GM21786 (cell line): ENCODE results near the gene OTOP3.
"Not testable (repeated sequence)": the region's sequence is repeated elsewhere in the genome, so short reads cannot be mapped to it uniquely, and the experiment has no call there.

Source experiments
- ATAC-seq: cut with Tn5 transposase; IDR thresholded peaks from one replicate; pipeline ENCODE4 v1.9.1; 2021; ENCODE audit not compliant: unreplicated experiment

OTOP3 gene

DNA sequence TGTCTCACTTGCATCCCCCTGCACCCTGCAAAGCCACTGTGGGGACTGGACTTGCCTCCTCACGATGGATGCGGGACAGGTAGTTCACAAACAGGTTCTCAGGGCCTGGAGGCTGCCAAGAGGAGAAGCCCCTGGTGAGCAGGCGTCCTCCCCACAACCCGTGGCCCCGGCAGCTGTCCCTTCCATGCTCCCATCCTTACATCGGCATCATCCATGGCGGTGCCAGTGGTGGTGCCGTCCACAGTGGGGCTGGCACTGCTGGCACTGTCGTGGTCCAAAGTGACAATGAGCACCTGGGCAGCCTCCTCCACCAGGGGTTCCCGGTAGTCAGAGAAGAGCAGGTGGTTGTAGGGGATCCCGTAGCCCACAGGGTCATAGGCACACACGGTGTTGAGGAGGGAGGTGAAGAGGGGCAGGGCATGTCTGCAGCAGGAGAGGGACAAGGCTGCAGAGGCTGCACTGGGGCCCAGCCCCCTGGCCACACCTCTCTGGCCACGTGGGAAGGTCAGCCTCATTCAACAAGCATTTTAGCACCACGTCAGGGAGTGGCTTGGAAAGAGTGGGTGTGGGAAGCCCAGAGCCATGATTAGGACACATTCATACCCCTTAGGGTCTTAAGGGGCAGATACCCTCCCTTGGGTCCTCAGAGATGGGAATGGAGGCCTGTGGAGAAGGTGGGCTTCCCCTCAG lies 24.3 kb downstream of the OTOP3 start:
- ATAC-seq: no peak

DNA sequence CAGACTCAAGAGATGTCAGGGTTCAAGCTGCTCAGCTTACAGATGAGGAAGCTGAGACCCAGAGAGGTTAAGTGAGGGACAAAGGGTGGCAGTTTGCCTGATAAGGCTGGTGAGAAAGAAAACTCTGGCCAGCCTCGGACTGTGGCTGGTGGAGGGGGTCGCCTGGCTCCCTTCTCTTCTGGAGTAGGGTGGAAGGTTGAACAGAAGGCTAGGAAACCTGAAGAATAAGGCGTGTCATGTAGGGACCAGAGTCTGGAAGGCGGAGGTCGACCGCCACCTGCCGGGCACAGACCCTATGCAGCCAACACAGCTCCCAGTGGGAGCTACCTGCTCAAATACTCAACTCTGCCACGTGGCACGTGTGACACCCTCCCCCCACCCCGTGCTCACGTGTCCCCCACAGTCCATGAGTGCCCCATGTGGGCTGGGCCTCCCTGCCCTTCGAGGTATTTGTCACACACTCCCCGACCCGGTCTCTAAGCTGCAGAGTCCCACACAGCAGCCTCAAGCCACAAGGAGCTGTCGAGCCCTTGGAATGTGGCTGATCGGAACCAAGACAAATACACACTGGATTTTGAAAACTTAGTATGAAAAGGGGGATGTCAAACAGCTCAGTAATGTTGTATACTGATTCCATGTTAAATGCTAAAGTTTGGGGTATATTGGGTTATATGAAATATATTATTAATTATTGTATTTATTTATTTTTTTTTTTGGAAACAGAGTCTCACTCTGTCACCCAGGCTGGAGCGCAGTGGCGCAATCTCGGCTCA lies 25.1 kb downstream of the OTOP3 start:
- ATAC-seq: no peak

DNA sequence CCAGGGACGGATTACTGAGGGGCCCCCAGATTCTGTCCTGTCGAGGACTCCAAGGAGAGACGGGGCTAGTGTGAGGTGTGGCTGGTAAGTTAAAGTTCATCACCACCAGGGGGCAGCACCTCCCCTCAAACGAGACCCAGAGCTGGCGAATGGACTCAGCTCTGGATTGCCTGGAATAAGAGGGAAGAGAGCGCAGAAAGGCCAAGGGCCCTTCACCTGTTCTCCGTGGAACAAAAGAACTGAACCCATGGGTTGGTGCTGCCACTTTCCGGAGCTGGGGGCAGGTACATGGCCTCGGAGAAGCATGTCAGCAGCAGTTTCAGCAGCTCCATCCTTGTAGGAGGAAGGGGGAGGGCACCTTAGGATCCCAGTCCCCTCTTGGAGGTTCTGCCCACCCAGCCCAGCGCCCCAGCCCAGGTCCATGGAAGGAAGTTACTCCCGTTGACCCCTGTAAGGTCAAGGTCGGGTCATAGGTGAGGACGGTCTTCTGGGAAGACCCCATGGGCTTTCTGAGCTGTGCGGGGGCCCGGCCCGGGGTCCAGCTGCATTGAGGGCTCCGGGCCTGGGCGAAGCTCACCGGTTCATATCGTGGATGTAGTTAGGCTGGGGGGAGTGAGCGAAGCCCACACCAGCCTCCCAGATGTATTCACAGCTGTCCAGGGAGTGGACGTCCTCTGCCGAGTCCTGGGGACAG lies 26.1 kb downstream of the OTOP3 start:
- peak; percentile 54 for ATAC-seq

DNA sequence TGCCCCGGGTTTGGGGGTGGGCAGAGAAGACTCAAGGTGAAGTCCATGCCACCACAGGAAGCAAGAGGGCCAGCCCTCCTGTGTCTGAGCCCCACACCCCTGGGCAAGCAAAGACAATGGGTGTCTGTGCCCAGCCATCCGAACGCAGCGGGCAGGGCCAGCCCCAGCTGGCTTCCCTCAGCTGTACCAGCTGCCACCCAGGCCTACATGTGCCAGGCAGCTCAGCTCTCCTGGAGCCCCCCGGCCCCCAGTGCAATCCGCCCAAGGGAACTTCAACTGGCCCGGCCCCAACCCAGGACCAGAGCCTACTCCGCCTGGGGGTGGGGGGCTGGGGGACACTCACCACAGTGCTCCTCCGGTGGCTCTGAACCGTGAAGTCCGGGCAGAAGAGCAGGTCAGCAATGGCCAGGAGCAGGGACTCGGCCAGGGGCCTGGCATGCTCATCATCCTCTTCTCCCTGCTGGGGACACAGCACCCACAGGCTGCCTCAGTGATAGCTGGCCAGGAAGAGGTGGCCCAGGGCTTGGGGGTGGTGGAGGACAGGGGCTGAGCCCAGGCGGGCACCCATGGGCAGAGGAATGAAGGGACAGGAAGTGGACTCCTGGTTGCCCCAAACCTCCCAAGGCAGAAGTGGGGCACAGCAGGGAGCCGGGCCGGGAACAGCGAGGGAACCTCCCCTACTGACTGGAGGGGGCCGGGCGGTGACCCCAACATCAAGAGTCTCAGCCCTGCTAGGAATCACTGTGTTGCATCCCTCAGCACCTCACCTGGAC lies 27.1 kb downstream of the OTOP3 start:
- no peak for ATAC-seq

DNA sequence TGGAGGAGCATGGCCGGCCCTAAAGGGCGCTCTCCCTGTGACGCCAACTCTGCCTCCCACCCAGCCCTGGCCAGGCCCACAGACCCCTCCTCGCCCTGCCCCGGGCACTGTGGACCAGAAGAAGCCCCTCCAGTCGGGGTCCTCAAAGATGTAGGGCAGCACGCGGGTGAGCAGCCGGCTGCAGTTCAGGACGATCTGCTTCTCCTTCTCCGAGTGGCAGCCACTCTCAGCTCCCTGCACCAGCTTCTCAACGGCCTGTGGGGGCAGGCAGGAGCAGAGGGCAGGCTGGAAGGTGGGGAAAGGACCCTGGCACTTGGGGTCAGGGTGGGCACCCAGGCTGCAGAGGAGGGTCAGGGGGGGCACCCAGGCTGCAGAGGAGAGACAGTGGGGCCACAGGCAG lies 28.0 kb downstream of the OTOP3 start:
- no peak for ATAC-seq

DNA sequence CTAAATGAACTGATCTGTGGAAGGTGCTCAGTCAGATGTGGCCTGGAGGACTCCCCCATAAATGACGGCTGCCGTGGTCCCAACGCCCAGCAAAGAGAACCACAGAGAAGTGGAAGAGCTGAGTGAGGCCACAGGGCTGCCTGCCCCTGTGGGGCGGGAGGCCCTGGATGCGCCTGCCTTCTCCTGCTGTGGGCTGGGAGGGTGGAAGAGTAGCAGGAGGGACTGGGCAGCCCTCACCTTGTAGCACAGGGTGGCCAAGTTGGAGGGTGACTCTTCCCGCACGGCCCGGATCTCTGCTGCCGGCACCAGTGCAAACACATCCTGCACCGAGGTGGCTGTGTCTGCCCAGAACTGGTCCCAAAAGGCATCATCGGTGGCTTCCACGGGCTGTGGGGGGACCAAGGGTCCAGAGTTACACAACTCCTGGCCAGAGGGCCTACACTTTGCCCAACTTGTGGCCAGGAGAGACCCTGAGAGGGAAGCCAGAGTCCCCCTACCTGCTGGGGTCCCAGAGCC lies 28.6 kb downstream of the OTOP3 start:
- no peak for ATAC-seq

DNA sequence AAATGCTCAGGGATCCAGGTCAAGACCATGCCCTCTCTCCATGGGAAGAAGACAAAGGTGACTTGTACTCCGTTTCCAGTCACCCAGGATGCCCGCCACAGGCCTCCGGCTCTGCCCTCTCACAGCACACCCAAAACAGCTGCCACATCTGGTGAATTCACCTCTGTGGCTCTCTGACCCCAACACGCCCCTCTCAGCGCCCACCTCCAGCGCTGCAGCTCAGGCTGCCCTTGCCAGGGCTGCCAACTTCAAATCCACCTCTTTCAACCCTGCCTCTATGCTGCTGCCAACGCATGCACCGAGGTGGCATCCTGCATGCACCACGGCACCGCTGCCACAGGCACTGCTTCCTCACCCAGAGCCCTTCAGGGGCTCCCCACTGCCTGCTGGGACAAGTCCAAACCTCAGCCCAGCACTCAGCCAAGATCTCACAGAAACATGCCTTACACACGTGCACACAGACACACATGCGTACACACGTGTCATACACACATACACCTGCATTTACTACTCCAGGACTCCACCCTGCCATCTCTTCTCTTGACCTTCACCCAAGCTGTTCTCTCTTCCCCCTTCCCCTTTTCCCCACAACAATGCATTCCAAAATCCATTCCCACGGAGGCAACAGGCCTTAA lies 29.4 kb downstream of the OTOP3 start:
- no peak for ATAC-seq

DNA sequence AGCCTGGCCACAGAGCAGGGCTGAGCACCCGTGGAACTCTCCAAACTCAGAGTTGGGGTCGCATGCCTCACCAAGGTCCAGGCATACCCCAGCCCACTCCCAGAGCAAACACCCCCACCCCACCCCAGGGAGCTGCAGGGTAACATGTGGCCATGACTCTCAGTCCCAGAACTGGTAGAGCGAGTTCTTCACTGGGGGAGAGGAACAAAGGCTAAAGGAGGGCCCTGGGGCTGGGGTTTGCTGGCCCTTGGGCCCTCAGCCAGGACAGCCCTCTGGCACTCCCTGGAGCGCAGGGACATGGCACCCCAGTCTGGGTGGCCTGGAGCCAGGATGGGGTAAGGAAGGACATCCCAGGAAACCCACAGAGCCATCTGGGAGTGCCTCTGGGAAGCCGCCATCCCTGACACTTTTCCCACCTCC lies 32.7 kb downstream of the OTOP3 start:
- ATAC-seq: no peak

DNA sequence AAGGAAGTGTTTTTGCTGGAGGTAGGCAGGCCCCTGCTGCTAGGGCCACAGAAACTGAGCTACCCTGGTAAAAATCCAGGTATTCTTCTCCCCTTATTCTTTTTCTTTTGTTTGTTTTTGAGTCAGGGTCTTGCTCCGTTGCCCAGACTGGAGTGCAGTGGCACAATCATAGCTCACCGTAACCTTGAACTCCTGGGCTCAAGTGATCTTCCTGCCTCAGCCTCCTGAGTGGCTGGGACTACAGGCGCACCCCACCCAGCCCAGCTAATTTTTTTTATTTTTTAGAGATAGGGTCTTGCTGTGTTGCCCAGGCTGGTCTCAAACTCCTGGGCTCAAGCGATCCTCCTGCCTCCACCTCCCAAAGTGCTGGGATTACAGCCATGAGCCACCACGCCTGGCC lies 33.8 kb downstream of the OTOP3 start:
- not testable (repeated sequence) for ATAC-seq

DNA sequence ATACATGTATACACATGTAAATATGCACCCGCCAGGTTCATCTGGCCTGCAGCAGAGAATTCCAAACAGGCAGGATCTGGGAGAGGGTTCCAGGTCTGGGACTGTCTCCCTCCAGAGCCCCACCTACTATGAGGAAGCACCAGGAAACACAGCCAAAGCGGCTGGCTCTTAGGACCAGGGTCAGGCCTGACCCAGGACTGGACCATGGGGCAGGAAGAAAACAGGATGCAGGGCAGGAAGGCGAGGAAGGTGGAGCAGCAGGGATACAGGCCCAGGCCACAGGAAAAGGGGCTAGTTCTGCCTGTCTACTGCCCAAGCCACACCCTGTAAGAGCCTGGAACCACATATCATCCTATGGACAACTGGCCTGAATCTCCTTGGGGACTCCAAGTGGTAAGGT lies 34.7 kb downstream of the OTOP3 start:
- no peak for ATAC-seq

DNA sequence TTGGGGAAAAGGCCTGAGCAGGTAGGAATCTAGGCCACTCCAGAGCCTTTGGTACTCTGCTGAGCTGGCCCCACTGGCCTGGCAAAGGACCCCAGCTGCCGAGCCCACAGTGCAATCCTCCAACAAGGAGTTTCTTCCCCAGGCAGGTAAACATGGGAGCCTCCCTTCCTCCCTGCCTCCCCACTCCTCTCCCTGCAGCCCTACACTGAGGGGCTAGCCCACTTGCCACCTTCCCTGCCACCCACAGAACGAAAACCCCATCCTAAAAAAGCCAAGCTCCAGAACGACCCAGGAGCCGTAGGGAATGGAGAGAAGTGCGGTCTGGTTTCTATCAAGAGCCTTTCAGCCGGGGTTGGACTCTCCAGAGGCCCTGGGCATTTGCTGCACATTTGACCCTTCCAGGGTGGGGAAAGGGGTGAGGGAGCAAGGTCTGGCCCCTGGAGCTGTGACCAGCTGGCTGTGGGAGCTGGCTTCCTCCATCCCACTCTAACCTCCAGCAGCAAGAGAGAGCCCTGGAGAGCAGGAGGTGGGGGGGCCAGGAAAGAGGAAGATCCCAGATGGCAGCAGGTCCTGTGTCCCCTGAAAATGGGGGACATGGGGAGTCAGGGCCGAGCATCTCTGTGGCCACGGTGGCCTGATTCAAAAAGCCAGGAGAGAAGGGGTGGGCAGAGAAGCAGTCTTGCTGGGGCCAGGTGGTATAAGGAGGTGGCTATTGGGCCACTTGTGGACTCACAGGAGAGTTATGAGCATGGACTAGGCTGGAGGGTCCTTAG lies 35.6 kb downstream of the OTOP3 start:
- no peak for ATAC-seq

DNA sequence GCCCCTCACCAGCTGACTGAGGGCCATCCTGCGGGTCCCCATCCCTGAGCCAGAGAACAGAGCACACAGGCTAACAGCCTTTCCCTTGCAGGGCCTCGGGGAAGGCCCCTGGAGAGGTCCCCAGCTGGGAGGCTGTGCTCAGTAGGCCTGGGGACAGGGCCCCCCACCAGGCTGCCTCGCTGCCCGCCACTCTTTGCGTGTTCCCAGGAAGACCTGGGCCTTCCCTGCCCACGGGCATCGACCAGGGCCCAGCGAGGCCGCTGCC lies 36.1 kb downstream of the OTOP3 start:
- ATAC-seq: no peak

DNA sequence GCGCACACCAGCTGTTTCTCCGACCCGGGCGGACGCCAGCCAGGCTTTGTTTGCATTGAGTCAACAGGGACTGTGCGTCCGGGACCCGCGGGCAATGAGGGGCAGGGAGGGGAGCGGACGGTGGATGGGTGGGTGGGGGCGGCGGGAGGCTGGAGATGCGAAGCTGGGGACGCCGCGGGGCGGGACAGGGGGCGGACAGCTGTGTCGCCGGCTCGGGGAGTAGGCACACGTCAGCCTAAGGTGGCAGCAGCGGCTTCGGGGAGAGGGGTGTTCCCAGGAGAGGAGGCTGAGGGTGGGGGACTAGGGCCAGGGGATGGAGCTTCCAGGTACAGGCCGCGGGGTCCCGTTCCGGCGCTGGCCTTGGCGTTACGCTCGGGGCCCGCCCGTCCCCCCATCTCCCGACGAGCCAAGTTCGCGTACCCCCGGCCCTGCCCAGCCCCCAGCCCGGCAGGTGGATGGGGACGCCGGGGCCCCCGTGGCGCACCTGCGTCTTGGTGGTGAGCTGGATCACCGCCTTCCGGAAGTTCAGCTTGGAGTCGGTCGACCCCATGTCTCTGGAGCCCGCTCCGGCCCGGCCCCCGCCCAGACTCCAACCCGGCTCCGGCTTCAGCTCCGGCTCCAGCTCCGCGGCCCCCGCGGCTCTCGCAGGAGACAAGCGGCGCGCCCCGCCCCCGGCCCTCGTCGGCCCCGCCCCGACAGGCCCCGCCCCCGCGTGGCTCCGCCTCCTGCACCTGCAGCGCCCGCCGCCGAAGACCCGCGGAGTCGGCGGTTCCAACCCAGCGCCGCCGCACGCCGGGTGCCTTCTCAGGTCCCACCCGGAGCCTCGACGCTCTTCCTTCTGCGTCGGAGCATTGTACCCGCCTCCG lies 36.6 kb downstream of the OTOP3 start, which contains the start of gene HID1:
Gene HID1, minus strand, starts transcription at position 653 of the 866 bp plus-strand sequence. Its CDS starts 103 bp downstream, at position 550.
- no peak for ATAC-seq

DNA sequence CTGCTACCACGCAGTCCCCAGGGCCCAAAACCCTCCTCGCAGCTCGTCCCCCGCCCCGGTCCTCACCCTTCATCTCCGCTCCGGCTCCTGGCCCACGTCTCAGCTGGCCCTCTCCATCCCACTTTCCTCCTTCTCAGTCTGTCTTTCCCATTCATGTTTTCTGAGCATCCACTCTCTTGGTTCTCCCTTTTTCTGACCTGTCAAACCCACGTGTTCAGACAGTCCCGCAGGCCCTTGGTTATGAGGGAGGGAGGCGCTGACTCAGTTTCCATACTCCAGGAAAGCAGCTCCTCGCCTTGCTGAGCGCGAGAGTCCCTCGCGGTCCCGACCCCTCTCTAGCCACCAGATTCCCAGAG lies 37.3 kb downstream of the OTOP3 start:
- no peak for ATAC-seq

DNA sequence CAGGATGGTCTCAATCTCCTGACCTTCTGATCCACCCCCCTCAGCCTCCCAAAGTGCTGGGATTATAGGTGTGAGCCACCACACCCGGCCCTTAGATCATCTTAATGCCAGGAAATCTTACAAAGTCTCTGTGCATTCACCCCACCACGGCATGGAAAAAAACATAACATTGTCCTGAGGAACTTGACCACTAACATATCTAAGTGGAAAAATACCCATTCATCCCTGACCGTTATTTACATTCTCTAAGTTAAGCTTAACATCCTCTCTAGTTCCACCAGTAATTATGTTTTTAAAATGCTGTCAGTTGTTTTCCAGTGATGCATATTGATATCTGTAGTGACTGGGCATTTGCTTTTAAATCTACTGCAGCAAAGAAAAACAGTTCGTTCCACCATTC lies 40.2 kb downstream of the OTOP3 start:
- ATAC-seq: no peak

DNA sequence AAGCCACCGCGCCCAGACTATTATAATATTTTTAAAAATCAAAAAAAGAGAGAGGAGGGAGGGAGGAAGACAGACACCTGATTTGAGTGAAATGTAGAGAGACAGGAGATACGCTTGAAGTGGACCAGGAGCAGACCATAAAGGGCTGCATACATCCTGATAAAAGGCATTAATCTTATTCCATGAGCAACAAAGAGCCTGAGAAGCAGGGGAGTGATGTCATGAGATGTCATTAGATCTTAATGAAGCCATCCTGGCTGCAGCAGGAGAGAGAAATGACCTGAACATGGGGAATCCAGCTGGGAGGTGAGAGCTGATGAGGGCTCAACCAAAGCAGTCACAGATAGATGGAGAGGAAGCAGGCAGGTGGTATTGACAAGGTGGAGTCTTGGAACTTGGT lies 42.1 kb downstream of the OTOP3 start:
- no peak for ATAC-seq

DNA sequence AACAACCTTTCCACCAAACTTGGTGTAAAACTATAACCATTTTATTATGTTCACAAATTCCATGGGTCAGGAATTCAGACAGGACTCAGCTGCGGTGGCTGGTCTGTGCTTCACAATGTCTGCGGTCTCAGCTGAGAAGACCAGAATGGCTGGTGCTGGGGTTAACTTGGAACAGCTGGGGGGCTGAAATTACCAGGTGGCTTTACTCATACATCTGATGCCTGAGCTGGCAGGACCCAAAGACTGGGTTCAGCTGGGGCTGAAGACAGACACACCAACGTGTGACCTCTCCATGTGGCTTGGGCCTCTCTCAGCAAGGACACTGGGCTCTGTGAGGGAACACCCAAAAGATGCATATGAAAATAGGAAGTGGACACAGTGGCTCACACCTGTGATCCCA lies 42.5 kb downstream of the OTOP3 start:
- no peak for ATAC-seq

DNA sequence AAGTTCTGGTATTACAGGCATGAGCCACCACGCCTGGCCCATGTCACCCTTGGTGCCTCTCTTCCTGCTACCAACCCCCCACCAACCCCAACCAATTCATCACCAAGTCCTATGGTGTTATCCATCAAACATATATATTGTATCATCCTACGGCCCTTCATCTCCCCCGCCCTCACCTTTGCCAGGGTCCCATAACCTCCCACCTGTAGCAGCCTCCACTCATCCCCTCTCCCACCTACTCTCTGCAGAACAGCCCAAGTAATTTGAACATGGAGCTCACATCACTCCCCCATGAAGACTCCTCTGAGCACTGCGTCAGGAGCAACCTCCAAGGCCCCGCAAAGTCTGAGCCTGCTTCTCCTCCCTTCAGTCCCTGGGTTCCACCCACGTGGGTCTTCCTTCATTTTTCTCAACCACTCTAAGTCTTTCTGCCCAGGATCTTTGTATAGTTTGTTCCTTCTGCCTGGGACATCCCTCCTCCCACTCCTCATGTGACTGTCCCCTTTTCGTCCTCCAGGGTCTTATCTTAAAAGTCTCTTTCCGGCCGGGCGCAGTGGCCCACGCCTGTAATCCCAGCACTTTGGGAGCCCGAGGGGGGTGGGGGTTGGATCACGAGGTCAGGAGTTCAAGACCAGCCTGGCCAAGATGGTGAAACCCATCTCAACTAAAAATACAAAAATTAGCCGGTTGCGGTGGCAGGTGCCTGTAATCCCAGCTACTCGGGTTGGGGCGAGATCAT lies 43.9 kb downstream of the OTOP3 start:
- ATAC-seq: no peak
